Esophagus squamous epithelium (tissue), 4 donors: Measurements from ENCODE around the gene FAM171A2.

Source experiments
- CTCF ChIP-seq, 6 experiments: fragments of 450-650 bp in 4 of 6; fragments of 200-600 bp in 2 of 6; sonication (generic) in 2 of 6; IDR thresholded peaks; one replicate each; pipeline ENCODE4 v1.5.1; 2016 to 2019; ENCODE audit warnings: antibody characterized with exemption in 6 of 6, mild to moderate bottlenecking in 4 of 6, moderate library complexity in 4 of 6
- POLR2A ChIP-seq, 4 donors: fragments of 450-650 bp; IDR thresholded peaks; one replicate each; pipeline ENCODE4 v1.6.1; 2017; ENCODE audit warnings: antibody characterized with exemption in 4 of 4, mild to moderate bottlenecking in 4 of 4, moderate library complexity in 3 of 4

GRCh38 chr17:44349553-44350070 is 14.0 kb downstream of the FAM171A2 start:
- TF ChIP-seq POLR2A (IDR thresholded peaks at IDR 0.05) (no peak), CTCF (IDR thresholded peaks at IDR 0.05) (no peak)
